GM23338 (cell line): ENCODE results near the gene FOXJ1. TPM values are rescaled to one million over a fixed set of nuclear protein-coding genes. Genes with fewer than 3 reads are reported as not detected.

Experiments used
- ATAC-seq: fragments of 200-7000 bp; cut with Tn5 transposase; 3 replicates; pipeline ENCODE4 v1.9.1; 2020
- DNase-seq: peaks from one replicate; pipeline ENCODE4 v3.0.0-alpha.2; 2015; ENCODE audit warnings: low spot score
- H2AFZ ChIP-seq: fragments of 200-600 bp; sonication (generic); 2 replicates; pipeline ENCODE4 v1.8.0; 2016; ENCODE audit warnings: antibody characterized with exemption, mild to moderate bottlenecking, moderate library complexity
- H3F3A ChIP-seq: fragments of 200-600 bp; sonication (generic); replicated peaks from 2 replicates; pipeline ENCODE4 v1.8.0; 2017; ENCODE audit warnings: antibody characterized with exemption, mixed run types, low read depth
- H3K27ac ChIP-seq: fragments of 200-600 bp; sonication (generic); 2 replicates; pipeline ENCODE4 v1.6.1; 2016; ENCODE audit warnings: low read depth
- H3K27me3 ChIP-seq: fragments of 200-600 bp; sonication (generic); 2 replicates; pipeline ENCODE4 v1.8.0; 2016; ENCODE audit warnings: mild to moderate bottlenecking, mixed run types, moderate library complexity; ENCODE audit not compliant: insufficient read depth
- H3K36me3 ChIP-seq: fragments of 200-600 bp; sonication (generic); 2 replicates; pipeline ENCODE4 v1.8.0; 2016; ENCODE audit warnings: mild to moderate bottlenecking; ENCODE audit not compliant: insufficient read depth
- H3K4me1 ChIP-seq: fragments of 200-600 bp; sonication (generic); 2 replicates; pipeline ENCODE4 v1.8.0; 2016; ENCODE audit warnings: mild to moderate bottlenecking, moderate library complexity; ENCODE audit not compliant: insufficient read depth
- H3K4me2 ChIP-seq: fragments of 200-600 bp; sonication (generic); 2 replicates; pipeline ENCODE4 v1.7.1; 2017; ENCODE audit warnings: mixed run types
- H3K4me3 ChIP-seq: fragments of 200-600 bp; sonication (generic); 2 replicates; pipeline ENCODE4 v1.6.1; 2016; ENCODE audit warnings: mixed run types
- H3K79me2 ChIP-seq: fragments of 200-600 bp; sonication (generic); replicated peaks from 2 replicates; pipeline ENCODE4 v1.8.0; 2017; ENCODE audit warnings: mild to moderate bottlenecking; ENCODE audit not compliant: insufficient read depth
- H3K9me2 ChIP-seq: fragments of 200-600 bp; sonication (generic); 2 replicates; pipeline ENCODE4 v1.8.0; 2017; ENCODE audit not compliant: insufficient read depth
- H4K20me1 ChIP-seq: fragments of 200-600 bp; sonication (generic); replicated peaks from 2 replicates; pipeline ENCODE4 v1.8.0; 2017; ENCODE audit warnings: mild to moderate bottlenecking; ENCODE audit not compliant: insufficient read depth
- H3K27ac Mint-ChIP-seq: 2 replicates; pipeline ENCODE4 v1.8.0; 2020; ENCODE audit warnings: inconsistent platforms, mild to moderate bottlenecking, moderate library complexity, mixed read lengths
- H3K27me3 Mint-ChIP-seq: 3 replicates; pipeline ENCODE4 v1.8.0; 2022; ENCODE audit warnings: low read depth, mild to moderate bottlenecking, moderate library complexity, mixed read lengths, inconsistent platforms; ENCODE audit not compliant: insufficient read depth, poor library complexity
- H3K36me3 Mint-ChIP-seq: 3 replicates; pipeline ENCODE4 v1.8.0; 2021; ENCODE audit warnings: low read depth, mild to moderate bottlenecking, inconsistent platforms, moderate library complexity, mixed read lengths
- H3K4me1 Mint-ChIP-seq: 3 replicates; pipeline ENCODE4 v1.8.0; 2020; ENCODE audit warnings: mild to moderate bottlenecking, inconsistent platforms, mixed read lengths
- H3K4me3 Mint-ChIP-seq: 3 replicates; pipeline ENCODE4 v1.8.0; 2021; ENCODE audit warnings: moderate library complexity, mild to moderate bottlenecking, inconsistent platforms, mixed read lengths
- H3K9me3 Mint-ChIP-seq: 3 replicates; pipeline ENCODE4 v1.8.0; 2020; ENCODE audit warnings: moderate library complexity, mild to moderate bottlenecking, inconsistent platforms, mixed read lengths
- CREB1 ChIP-seq: fragments of 250-450 bp; sonication (Bioruptor Pico); IDR thresholded peaks from 2 replicates; pipeline ENCODE4 v1.5.0; 2020; ENCODE audit warnings: low read depth, mild to moderate bottlenecking, moderate library complexity
- EZH2phosphoT487 ChIP-seq: fragments of 200-600 bp; sonication (generic); IDR thresholded peaks from one replicate; pipeline ENCODE4 v1.8.1; 2018; ENCODE audit warnings: antibody characterized with exemption; ENCODE audit not compliant: unreplicated experiment
- JUNB ChIP-seq: IDR thresholded peaks from one replicate; pipeline ENCODE4 v1.6.1; 2016; ENCODE audit warnings: antibody characterized with exemption; ENCODE audit not compliant: unreplicated experiment
- NANOG ChIP-seq: IDR thresholded peaks from 2 replicates; pipeline ENCODE4 v1.6.1; 2016; ENCODE audit warnings: antibody characterized with exemption, borderline replicate concordance
- POLR2AphosphoS5 ChIP-seq: IDR thresholded peaks from 2 replicates; pipeline ENCODE4 v1.6.1; 2016; ENCODE audit warnings: antibody characterized with exemption, low read depth
- REST ChIP-seq: IDR thresholded peaks from one replicate; pipeline ENCODE4 v1.6.1; 2018; ENCODE audit warnings: antibody characterized with exemption; ENCODE audit not compliant: unreplicated experiment
- STAT1 ChIP-seq: IDR thresholded peaks from one replicate; pipeline ENCODE4 v1.6.1; 2016; ENCODE audit warnings: antibody characterized with exemption; ENCODE audit not compliant: unreplicated experiment
- ZNF114 ChIP-seq: fragments of 250-450 bp; sonication (Bioruptor Pico); IDR thresholded peaks from 2 replicates; pipeline ENCODE4 v1.5.0; 2020; ENCODE audit warnings: mild to moderate bottlenecking, moderate library complexity
- ZNF462 ChIP-seq: fragments of 250-450 bp; sonication (Bioruptor Pico); IDR thresholded peaks from 2 replicates; pipeline ENCODE4 v1.5.0; 2020; ENCODE audit warnings: mild to moderate bottlenecking, moderate library complexity
- polyA plus RNA-seq: library from polyadenylated mRNA; unstranded; fragments of >200 nt; fragmentation: Nextera tagmentation; extraction: Ambion mirVana; gene quantifications from 2 replicates; pipeline ENCODE4 v1.2.1, GENCODE V29; 2016
- total RNA-seq: library from RNA; depleted of rRNA; stranded (reverse); fragments of >200 nt; shearing (Covaris generic); gene quantifications from 2 replicates; pipeline ENCODE4 v1.2.3, GENCODE V29; 2014
- TF ChIP-seq, protein P1 (sequence below): IDR thresholded peaks from 2 replicates; pipeline ENCODE4 v1.6.1; 2016; ENCODE audit warnings: antibody characterized with exemption
- TF ChIP-seq, protein P2 (sequence below), 2 experiments: fragments of 200-600 bp in 1 of 2; sonication (generic) in 1 of 2; conservative IDR thresholded peaks; 2 replicates each; pipeline versions ENCODE4 v1.5.1 to v1.6.1; 2016 to 2017; ENCODE audit warnings: antibody characterized with exemption in 2 of 2, low read depth in 2 of 2, mild to moderate bottlenecking in 2 of 2, moderate library complexity in 1 of 2

The FOXJ1 gene
- total and polyA plus RNA-seq, 2 experiments from 2014 or later: 2.3 to 12.3 TPM

GRCh38 chr17:76125922-76126321, 15.1 kb downstream of the FOXJ1 start (continued):
- no peak for TF ChIP-seq REST
- TF ChIP-seq, protein P1, sequence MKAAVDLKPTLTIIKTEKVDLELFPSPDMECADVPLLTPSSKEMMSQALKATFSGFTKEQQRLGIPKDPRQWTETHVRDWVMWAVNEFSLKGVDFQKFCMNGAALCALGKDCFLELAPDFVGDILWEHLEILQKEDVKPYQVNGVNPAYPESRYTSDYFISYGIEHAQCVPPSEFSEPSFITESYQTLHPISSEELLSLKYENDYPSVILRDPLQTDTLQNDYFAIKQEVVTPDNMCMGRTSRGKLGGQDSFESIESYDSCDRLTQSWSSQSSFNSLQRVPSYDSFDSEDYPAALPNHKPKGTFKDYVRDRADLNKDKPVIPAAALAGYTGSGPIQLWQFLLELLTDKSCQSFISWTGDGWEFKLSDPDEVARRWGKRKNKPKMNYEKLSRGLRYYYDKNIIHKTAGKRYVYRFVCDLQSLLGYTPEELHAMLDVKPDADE: no peak
- no peak for TF ChIP-seq JUNB
- TF ChIP-seq, protein P2, sequence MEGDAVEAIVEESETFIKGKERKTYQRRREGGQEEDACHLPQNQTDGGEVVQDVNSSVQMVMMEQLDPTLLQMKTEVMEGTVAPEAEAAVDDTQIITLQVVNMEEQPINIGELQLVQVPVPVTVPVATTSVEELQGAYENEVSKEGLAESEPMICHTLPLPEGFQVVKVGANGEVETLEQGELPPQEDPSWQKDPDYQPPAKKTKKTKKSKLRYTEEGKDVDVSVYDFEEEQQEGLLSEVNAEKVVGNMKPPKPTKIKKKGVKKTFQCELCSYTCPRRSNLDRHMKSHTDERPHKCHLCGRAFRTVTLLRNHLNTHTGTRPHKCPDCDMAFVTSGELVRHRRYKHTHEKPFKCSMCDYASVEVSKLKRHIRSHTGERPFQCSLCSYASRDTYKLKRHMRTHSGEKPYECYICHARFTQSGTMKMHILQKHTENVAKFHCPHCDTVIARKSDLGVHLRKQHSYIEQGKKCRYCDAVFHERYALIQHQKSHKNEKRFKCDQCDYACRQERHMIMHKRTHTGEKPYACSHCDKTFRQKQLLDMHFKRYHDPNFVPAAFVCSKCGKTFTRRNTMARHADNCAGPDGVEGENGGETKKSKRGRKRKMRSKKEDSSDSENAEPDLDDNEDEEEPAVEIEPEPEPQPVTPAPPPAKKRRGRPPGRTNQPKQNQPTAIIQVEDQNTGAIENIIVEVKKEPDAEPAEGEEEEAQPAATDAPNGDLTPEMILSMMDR (conservative IDR thresholded peaks at IDR 0.05; ENCODE audit: low read depth in 2 of 2): no peak
- TF ChIP-seq EZH2phosphoT487: no peak
- TF ChIP-seq ZNF114 (CRISPR knock-in tag): no peak
- TF ChIP-seq NANOG: no peak

DNA sequence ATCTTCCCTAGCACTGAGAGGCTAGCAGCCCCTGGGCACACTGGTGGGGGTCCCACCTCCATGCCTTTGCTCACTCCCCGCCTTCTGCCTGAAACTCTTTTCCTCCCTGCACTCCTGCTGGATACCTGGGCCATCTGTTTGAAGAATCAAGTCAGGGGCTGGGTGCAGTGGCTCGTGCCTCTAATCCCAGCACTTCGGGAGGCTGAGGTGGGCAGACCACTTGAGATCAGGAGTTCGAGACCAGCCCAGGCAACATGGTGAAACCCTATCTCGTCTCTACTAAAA, 15.7 kb downstream of the FOXJ1 start:
- no peak overlapping the region for H3K4me3 ChIP-seq
- Mint-ChIP-seq H3K4me1 (peaks cover 25% of the 10 kb centered on the region), H3K36me3 (no peaks in the 10 kb centered on the region), H3K4me3 (no peak overlapping the region), H3K27me3 (peaks cover 20% of the 10 kb centered on the region), H3K27ac (no peak overlapping the region), H3K9me3 (no peaks in the 10 kb centered on the region; the same call in 2 of the 3 replicates)
- no peak overlapping the region for H3K27ac ChIP-seq
- peaks cover 10% of the 10 kb centered on the region for H3K27me3 ChIP-seq
- no peaks in the 10 kb centered on the region for H3K79me2 ChIP-seq
- DNase-seq (no peak), ATAC-seq (no peak)
- peaks cover 25% of the 10 kb centered on the region for H3K4me1 ChIP-seq
- no peaks in the 10 kb centered on the region for H4K20me1 ChIP-seq
- no peaks in the 10 kb centered on the region for H3K9me2 ChIP-seq
- H3F3A ChIP-seq: peaks cover 15% of the 10 kb centered on the region
- no peak overlapping the region for H2AFZ ChIP-seq
- no peak overlapping the region for H3K4me2 ChIP-seq
- H3K36me3 ChIP-seq: no peaks in the 10 kb centered on the region
- no peak for TF ChIP-seq ZNF462 (CRISPR knock-in tag)
- TF ChIP-seq CREB1 (CRISPR knock-in tag): no peak
- TF ChIP-seq POLR2AphosphoS5: no peak
- TF ChIP-seq, protein P1: no peak
- no peak for TF ChIP-seq STAT1
